Gastrocnemius medialis (tissue), 4 donors: ENCODE data around the gene EP400. TPM values are rescaled to one million over a fixed set of nuclear protein-coding genes. Genes with fewer than 3 reads are reported as not detected.

Experiments used
- ATAC-seq, 2 donors: fragments of 150-250 bp; one replicate each; pipeline ENCODE4 v1.9.1; 2016
- DNase-seq, 2 donors: peaks; one replicate each; pipeline ENCODE4 v3.0.0-alpha.2; 2019
- H3K27ac ChIP-seq, 4 donors: fragments of 200-600 bp; sonication (generic); 1 replicate in 1 of 4; 2 replicates in 3 of 4; pipeline ENCODE4 v1.5.1; 2016 to 2018; ENCODE audit warnings: mild to moderate bottlenecking in 2 of 4, moderate library complexity in 1 of 4
- H3K27me3 ChIP-seq, 3 donors: fragments of 200-600 bp; sonication (generic) in 2 of 3; 1 replicate in 1 of 3; 2 replicates in 2 of 3; pipeline versions ENCODE4 v1.5.1 to v1.6.0; 2016 to 2019; ENCODE audit warnings: mild to moderate bottlenecking in 1 of 3, moderate library complexity in 1 of 3
- H3K36me3 ChIP-seq, 2 donors: fragments of 200-600 bp; sonication (generic) in 1 of 2; one replicate each; pipeline ENCODE4 v1.5.1; 2017 to 2018
- H3K4me1 ChIP-seq, 2 donors: fragments of 200-600 bp; sonication (generic) in 1 of 2; one replicate each; pipeline ENCODE4 v1.5.1; 2016 to 2017; ENCODE audit warnings: mild to moderate bottlenecking in 2 of 2
- H3K4me3 ChIP-seq, 4 donors: fragments of 200-600 bp; sonication (generic) in 3 of 4; 1 replicate in 1 of 4; 2 replicates in 3 of 4; pipeline ENCODE4 v1.5.1; 2016 to 2019; ENCODE audit warnings: mild to moderate bottlenecking in 2 of 4
- H3K9me3 ChIP-seq, 3 donors: fragments of 200-600 bp; sonication (generic) in 2 of 3; 1 replicate in 1 of 3; 2 replicates in 2 of 3; pipeline ENCODE4 v1.5.1; 2016 to 2019
- CTCF ChIP-seq, 5 experiments: fragments of 450-650 bp in 3 of 5; fragments of 200-600 bp in 2 of 5; sonication (generic) in 2 of 5; IDR thresholded peaks in 4 of 5; conservative IDR thresholded peaks in 1 of 5; 1 replicate in 4 of 5; 2 replicates in 1 of 5; pipeline ENCODE4 v1.5.1; 2016 to 2019; ENCODE audit warnings: antibody characterized with exemption in 5 of 5, mild to moderate bottlenecking in 3 of 5, moderate library complexity in 3 of 5
- POLR2A ChIP-seq, 2 donors: fragments of 450-650 bp; IDR thresholded peaks; one replicate each; pipeline ENCODE4 v1.6.1; 2017; ENCODE audit warnings: antibody characterized with exemption in 2 of 2, mild to moderate bottlenecking in 2 of 2, moderate library complexity in 2 of 2
- in situ Hi-C, 4 donors: fragments of 200-750 bp; cut with MboI; loops; one replicate each; pipeline versions ENCODE4 v1.15.0 to v1.8.0; 2017; ENCODE audit warnings: low sequenced_read_pairs in 4 of 4
- intact Hi-C: fragments of 100-400 bp; cut with DNase I; formaldehyde crosslinking; loops from one replicate; pipeline ENCODE4 v1.15.1; 2023; ENCODE audit warnings: low total_unique reads
- total RNA-seq, 4 donors: library from RNA; depleted of rRNA; stranded (reverse); fragments of >200 nt; gene quantifications; one replicate each; pipeline versions ENCODE4 v1.1.0 to v1.2.3, GENCODE V29; 2016

The EP400 gene
- total RNA-seq, 4 donors from 2014 or later, result 11.9 to 17.4 (median 15.0) TPM

- Histone ChIP-seq H3K4me1 (peaks cover 9 to 13% of the 10 kb centered on the region in 2 donors), H3K27ac (peak overlapping the region; percentile 28 to 78 (median 60)), H3K9me3 (no peaks in the 10 kb centered on the region), H3K36me3 (peaks cover 0 to 61% of the 10 kb centered on the region in 2 donors), H3K4me3 (no peak overlapping the region), H3K27me3 (no peaks in the 10 kb centered on the region)
- no peak for TF ChIP-seq POLR2A (IDR thresholded peaks at IDR 0.05)
- no peak for TF ChIP-seq CTCF (IDR thresholded peaks at IDR 0.05 in 4 of 5, conservative IDR thresholded peaks at IDR 0.05 in 1 of 5)
- intact Hi-C loops, result no loop called here
- DNase-seq, result no peak
- in situ Hi-C loops, result no loop called here
- peak in 1 of 2 donors; percentile 13 for ATAC-seq
These were observed 112.1 kb downstream of the EP400 start for GRCh38 chr12:132061641-132062430.

- in situ Hi-C loops (no loop called here), intact Hi-C loops (no loop called here)
- DNase-seq, result no peak
- Histone ChIP-seq H3K27me3 (no peaks in the 10 kb centered on the region), H3K4me3 (no peak overlapping the region), H3K27ac (no peak overlapping the region), H3K4me1 (peaks cover 9 to 13% of the 10 kb centered on the region in 2 donors), H3K36me3 (peaks cover 0 to 61% of the 10 kb centered on the region in 2 donors), H3K9me3 (no peaks in the 10 kb centered on the region)
- no peak for ATAC-seq
- TF ChIP-seq CTCF (IDR thresholded peaks at IDR 0.05 in 4 of 5, conservative IDR thresholded peaks at IDR 0.05 in 1 of 5), result no peak
- no peak for TF ChIP-seq POLR2A (IDR thresholded peaks at IDR 0.05)
These were observed 112.7 kb downstream of the EP400 start for GRCh38 chr12:132062481-132062880.

GRCh38 chr12:132063491-132063890, 113.7 kb downstream of the EP400 start:
- no peak for ATAC-seq
- no peak overlapping the region for H3K27ac ChIP-seq
- TF ChIP-seq CTCF (IDR thresholded peaks at IDR 0.05 in 4 of 5, conservative IDR thresholded peaks at IDR 0.05 in 1 of 5) (no peak), POLR2A (IDR thresholded peaks at IDR 0.05) (no peak)
- H3K9me3 ChIP-seq, result no peaks in the 10 kb centered on the region
- no peak overlapping the region for H3K4me3 ChIP-seq
- H3K27me3 ChIP-seq, result no peaks in the 10 kb centered on the region
- H3K36me3 ChIP-seq, result peaks cover 0 to 64% of the 10 kb centered on the region in 2 donors
- no peak for DNase-seq
- intact Hi-C loops (no loop called here), in situ Hi-C loops (no loop called here)
- peaks cover 9 to 13% of the 10 kb centered on the region in 2 donors for H3K4me1 ChIP-seq

- DNase-seq (no peak), ATAC-seq (no peak)
- H3K4me1 ChIP-seq, result peaks cover 9 to 13% of the 10 kb centered on the region in 2 donors
- TF ChIP-seq POLR2A (IDR thresholded peaks at IDR 0.05) (no peak), CTCF (IDR thresholded peaks at IDR 0.05 in 4 of 5, conservative IDR thresholded peaks at IDR 0.05 in 1 of 5) (no peak)
- H3K27ac ChIP-seq, result no peak overlapping the region
- H3K27me3 ChIP-seq, result no peaks in the 10 kb centered on the region
- no peak overlapping the region for H3K4me3 ChIP-seq
- no peaks in the 10 kb centered on the region for H3K9me3 ChIP-seq
- in situ Hi-C loops (no loop called here), intact Hi-C loops (no loop called here)
- peaks cover 0 to 76% of the 10 kb centered on the region in 2 donors for H3K36me3 ChIP-seq
These were observed 114.9 kb downstream of the EP400 start for GRCh38 chr12:132064631-132065030.
